Nephron progenitor cell (in vitro differentiated cells): ENCODE measurements around the gene GFY.

Source experiments
- DNase-seq: peaks from one replicate; pipeline ENCODE4 v3.0.0; 2021
- H3K27ac Mint-ChIP-seq: 2 replicates; pipeline ENCODE4 v1.8.0; 2021; ENCODE audit warnings: mild to moderate bottlenecking, moderate library complexity, mixed read lengths
- H3K27me3 Mint-ChIP-seq: 2 replicates; pipeline ENCODE4 v1.8.0; 2021; ENCODE audit warnings: mild to moderate bottlenecking, low read depth, mixed read lengths; ENCODE audit not compliant: poor library complexity
- H3K36me3 Mint-ChIP-seq: 2 replicates; pipeline ENCODE4 v1.8.0; 2021; ENCODE audit warnings: low read depth, mixed read lengths
- H3K4me1 Mint-ChIP-seq: 2 replicates; pipeline ENCODE4 v1.8.0; 2021; ENCODE audit warnings: mixed read lengths
- H3K4me3 Mint-ChIP-seq: 2 replicates; pipeline ENCODE4 v1.8.0; 2021; ENCODE audit warnings: mild to moderate bottlenecking, moderate library complexity, mixed read lengths
- H3K9me3 Mint-ChIP-seq: 2 replicates; pipeline ENCODE4 v1.8.0; 2021; ENCODE audit warnings: mild to moderate bottlenecking, moderate library complexity, mixed read lengths
- CTCF ChIP-seq: fragments of 200-600 bp; sonication (generic); IDR thresholded peaks from 2 replicates; pipeline ENCODE4 v1.5.0; 2021; ENCODE audit warnings: antibody characterized with exemption

The GFY gene

DNA sequence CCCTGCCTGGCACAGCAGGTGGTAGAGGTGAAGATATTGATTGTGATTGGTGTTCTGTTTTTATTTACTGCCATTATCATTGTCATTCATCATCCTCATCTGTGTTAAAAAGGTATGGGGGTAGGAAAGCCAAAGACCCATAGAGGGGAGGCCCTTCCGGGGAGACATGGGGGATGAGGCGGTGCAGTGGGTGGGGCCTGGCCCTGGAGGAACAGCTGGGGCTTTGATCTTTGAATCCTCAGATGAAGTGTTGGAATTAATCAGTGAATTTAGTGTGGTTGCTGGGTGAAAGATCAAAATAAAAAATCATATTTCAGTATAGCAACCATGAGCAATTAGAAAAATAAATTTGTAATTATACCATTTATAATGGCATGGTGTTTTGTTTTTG is 9.4 kb upstream of the GFY start:
- no peak for DNase-seq
- H3K9me3 Mint-ChIP-seq: no peaks in the 10 kb centered on the region
- no peak overlapping the region for H3K4me3 Mint-ChIP-seq
- peaks cover 37% of the 10 kb centered on the region for H3K27me3 Mint-ChIP-seq
- H3K4me1 Mint-ChIP-seq: peaks cover 79% of the 10 kb centered on the region
- no peak for TF ChIP-seq CTCF
- no peaks in the 10 kb centered on the region for H3K36me3 Mint-ChIP-seq
- H3K27ac Mint-ChIP-seq: no peak overlapping the region

GRCh38 chr19:49417088-49417487 is 8.1 kb upstream of the GFY start:
- Mint-ChIP-seq H3K4me3 (no peak overlapping the region), H3K9me3 (no peaks in the 10 kb centered on the region), H3K36me3 (no peaks in the 10 kb centered on the region), H3K27ac (no peak overlapping the region), H3K4me1 (peaks cover 78% of the 10 kb centered on the region), H3K27me3 (peaks cover 50% of the 10 kb centered on the region)
- DNase-seq: no peak
- TF ChIP-seq CTCF: no peak

DNA sequence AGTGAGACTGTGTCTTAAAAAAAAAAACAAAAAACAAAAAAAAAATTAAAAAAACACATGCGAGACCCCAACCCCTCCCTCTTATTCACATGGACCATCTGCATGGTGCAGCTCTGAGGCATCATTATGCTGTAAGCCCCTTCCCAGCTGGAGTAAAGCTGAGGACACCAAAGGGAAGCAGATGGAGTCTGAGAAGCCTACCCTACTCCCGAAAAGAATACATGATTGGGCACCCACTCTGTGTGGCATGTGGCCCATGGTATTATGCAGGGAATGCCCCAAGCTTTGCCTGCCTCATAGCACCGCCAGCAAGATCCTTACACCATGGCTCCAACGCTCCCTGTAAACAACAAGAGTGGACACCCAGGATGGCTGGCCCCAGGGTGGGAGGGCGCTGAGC is 6.7 kb upstream of the GFY start:
- peaks cover 73% of the 10 kb centered on the region for H3K4me1 Mint-ChIP-seq
- no peaks in the 10 kb centered on the region for H3K9me3 Mint-ChIP-seq
- H3K27me3 Mint-ChIP-seq: peaks cover 64% of the 10 kb centered on the region
- H3K36me3 Mint-ChIP-seq: no peaks in the 10 kb centered on the region
- H3K4me3 Mint-ChIP-seq: no peak overlapping the region
- H3K27ac Mint-ChIP-seq: no peak overlapping the region
- TF ChIP-seq CTCF: no peak
- DNase-seq: no peak

DNA sequence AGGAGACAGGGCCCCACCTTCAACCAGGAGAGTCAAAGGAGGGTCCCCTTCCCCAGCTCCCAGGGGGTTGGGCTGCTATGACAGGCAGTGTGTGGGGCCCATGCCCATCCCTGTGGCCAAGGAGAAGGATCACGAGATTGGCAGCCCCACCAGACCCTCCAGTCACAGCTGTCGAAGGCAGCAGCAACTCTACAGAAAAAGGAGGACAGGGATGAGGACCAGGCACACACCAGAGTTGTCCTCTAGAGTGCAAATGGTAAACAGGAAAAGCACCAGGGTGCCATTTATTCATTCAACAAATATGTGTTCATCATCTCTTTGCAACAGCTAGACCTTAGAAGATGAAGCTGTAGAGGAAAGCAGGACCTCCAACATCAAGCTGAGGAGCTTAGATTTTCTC is 6.0 kb upstream of the GFY start:
- Mint-ChIP-seq H3K4me3 (no peak overlapping the region), H3K36me3 (no peaks in the 10 kb centered on the region), H3K27me3 (peaks cover 71% of the 10 kb centered on the region), H3K9me3 (no peaks in the 10 kb centered on the region), H3K27ac (no peak overlapping the region), H3K4me1 (peaks cover 73% of the 10 kb centered on the region)
- no peak for TF ChIP-seq CTCF
- DNase-seq: no peak

GRCh38 chr19:49420227-49420626 is 5.0 kb upstream of the GFY start:
- peaks cover 67% of the 10 kb centered on the region for H3K4me1 Mint-ChIP-seq
- H3K27me3 Mint-ChIP-seq: peaks cover 78% of the 10 kb centered on the region
- TF ChIP-seq CTCF: no peak
- H3K9me3 Mint-ChIP-seq: no peaks in the 10 kb centered on the region
- H3K36me3 Mint-ChIP-seq: no peaks in the 10 kb centered on the region
- no peak overlapping the region for H3K4me3 Mint-ChIP-seq
- DNase-seq: no peak
- H3K27ac Mint-ChIP-seq: no peak overlapping the region

DNA sequence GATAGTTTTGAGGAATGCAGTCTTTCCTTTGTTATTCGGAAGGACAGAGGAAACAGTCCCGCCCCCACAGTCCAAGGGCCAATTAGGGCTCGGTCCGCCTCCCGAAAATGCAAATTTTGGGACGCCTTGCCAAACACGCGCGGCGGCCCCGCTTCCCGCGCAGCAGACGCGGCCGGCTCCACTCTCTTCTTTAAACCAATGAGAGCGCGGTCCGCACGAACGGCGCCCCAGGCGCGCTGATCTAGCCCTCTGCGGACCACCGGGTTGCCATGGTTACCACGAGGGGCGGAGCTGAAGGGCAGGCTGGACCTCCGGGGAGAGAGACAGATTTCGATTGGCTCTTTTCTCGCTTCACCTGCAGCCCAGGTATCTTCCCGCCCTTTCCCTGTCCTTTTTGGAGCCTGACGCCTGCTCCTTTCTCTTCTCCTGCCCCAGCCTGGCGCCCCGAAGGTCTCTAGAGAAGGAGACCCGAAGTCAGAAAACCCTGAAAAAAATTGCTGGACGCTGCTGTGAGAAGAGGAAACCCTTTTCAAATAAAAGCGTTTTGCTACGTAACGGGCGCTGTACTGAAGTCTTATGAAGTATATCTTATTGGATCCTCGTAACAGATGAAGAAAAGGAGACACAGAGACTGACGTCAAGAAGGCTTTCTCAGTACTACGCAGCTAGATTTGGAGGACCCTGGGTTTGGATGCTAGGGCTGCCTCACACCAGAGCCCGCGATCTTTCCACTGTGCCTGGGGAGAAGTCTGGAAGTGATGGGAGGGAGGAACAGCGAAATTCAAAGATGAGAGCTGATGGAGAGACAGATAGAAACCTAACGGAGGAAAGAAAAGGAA is 3.9 kb upstream of the GFY start:
- Mint-ChIP-seq H3K27me3 (peaks cover 87% of the 10 kb centered on the region), H3K4me3 (peak overlapping the region; percentile 72), H3K4me1 (peaks cover 71% of the 10 kb centered on the region), H3K27ac (no peak overlapping the region), H3K9me3 (no peaks in the 10 kb centered on the region), H3K36me3 (no peaks in the 10 kb centered on the region)
- no peak for TF ChIP-seq CTCF
- peak; percentile 93 for DNase-seq
